Activated T-cell treated with anti-CD3 and anti-CD28 coated beads, Interleukin-2, amount 50 U/mL, for 24 hours (primary cell): ENCODE data around the gene RAD51B.

Source experiments
- DNase-seq: peaks from one replicate; pipeline ENCODE4 v3.0.0-alpha.2; 2020
- H3K27ac Mint-ChIP-seq: 2 replicates; pipeline ENCODE4 v1.8.0; 2020; ENCODE audit warnings: mild to moderate bottlenecking, mixed read lengths
- H3K27me3 Mint-ChIP-seq: 2 replicates; pipeline ENCODE4 v1.8.0; 2020; ENCODE audit warnings: mixed read lengths
- H3K36me3 Mint-ChIP-seq: 2 replicates; pipeline ENCODE4 v1.8.0; 2020; ENCODE audit warnings: low read depth, mixed read lengths
- H3K4me1 Mint-ChIP-seq: 2 replicates; pipeline ENCODE4 v1.8.0; 2020; ENCODE audit warnings: low read depth, mixed read lengths
- H3K4me3 Mint-ChIP-seq: 2 replicates; pipeline ENCODE4 v1.8.0; 2020; ENCODE audit warnings: mild to moderate bottlenecking, moderate library complexity, mixed read lengths
- H3K9me3 Mint-ChIP-seq: 2 replicates; pipeline ENCODE4 v1.8.0; 2020; ENCODE audit warnings: mixed read lengths

The RAD51B gene

GRCh38 chr14:68684466-68685418 is 865.2 kb downstream of the RAD51B start:
- no peak for DNase-seq
- no peaks in the 10 kb centered on the region for H3K9me3 Mint-ChIP-seq
- H3K27me3 Mint-ChIP-seq: no peaks in the 10 kb centered on the region
- H3K4me3 Mint-ChIP-seq: peak overlapping the region; percentile 53
- no peaks in the 10 kb centered on the region for H3K36me3 Mint-ChIP-seq
- H3K4me1 Mint-ChIP-seq: peaks cover 70% of the 10 kb centered on the region
- peak overlapping the region; percentile 93 for H3K27ac Mint-ChIP-seq

- no peaks in the 10 kb centered on the region for H3K36me3 Mint-ChIP-seq
- no peaks in the 10 kb centered on the region for H3K9me3 Mint-ChIP-seq
- H3K4me3 Mint-ChIP-seq: peak overlapping the region; percentile 53
- peak; percentile 81 for DNase-seq
- H3K27me3 Mint-ChIP-seq: no peaks in the 10 kb centered on the region
- peak overlapping the region; percentile 93 for H3K27ac Mint-ChIP-seq
- H3K4me1 Mint-ChIP-seq: peaks cover 69% of the 10 kb centered on the region
Observed at GRCh38 chr14:68685419-68686204, 866.0 kb downstream of the RAD51B start.

GRCh38 chr14:68686205-68686465 is 866.6 kb downstream of the RAD51B start:
- peaks cover 67% of the 10 kb centered on the region for H3K4me1 Mint-ChIP-seq
- H3K27ac Mint-ChIP-seq: peak overlapping the region; percentile 93
- H3K9me3 Mint-ChIP-seq: no peaks in the 10 kb centered on the region
- DNase-seq: peak; percentile 38
- no peaks in the 10 kb centered on the region for H3K36me3 Mint-ChIP-seq
- H3K27me3 Mint-ChIP-seq: no peaks in the 10 kb centered on the region
- no peak overlapping the region for H3K4me3 Mint-ChIP-seq

- Mint-ChIP-seq H3K27me3 (no peaks in the 10 kb centered on the region), H3K27ac (no peak overlapping the region), H3K4me1 (peaks cover 61% of the 10 kb centered on the region), H3K36me3 (no peaks in the 10 kb centered on the region), H3K9me3 (no peaks in the 10 kb centered on the region), H3K4me3 (no peak overlapping the region)
- no peak for DNase-seq
Observed at GRCh38 chr14:68686724-68687123, 867.1 kb downstream of the RAD51B start.

GRCh38 chr14:68687746-68688145 is 868.2 kb downstream of the RAD51B start:
- no peak overlapping the region for H3K27ac Mint-ChIP-seq
- no peak overlapping the region for H3K4me3 Mint-ChIP-seq
- H3K9me3 Mint-ChIP-seq: no peaks in the 10 kb centered on the region
- no peak for DNase-seq
- H3K4me1 Mint-ChIP-seq: peaks cover 52% of the 10 kb centered on the region
- no peaks in the 10 kb centered on the region for H3K27me3 Mint-ChIP-seq
- no peaks in the 10 kb centered on the region for H3K36me3 Mint-ChIP-seq

GRCh38 chr14:68688872-68689371 is 869.3 kb downstream of the RAD51B start:
- Mint-ChIP-seq H3K4me3 (no peak overlapping the region), H3K27me3 (no peaks in the 10 kb centered on the region), H3K36me3 (no peaks in the 10 kb centered on the region), H3K27ac (no peak overlapping the region), H3K4me1 (peaks cover 46% of the 10 kb centered on the region), H3K9me3 (no peaks in the 10 kb centered on the region)
- peak; percentile 29 for DNase-seq

GRCh38 chr14:68689511-68689910 is 869.9 kb downstream of the RAD51B start:
- Mint-ChIP-seq H3K9me3 (no peaks in the 10 kb centered on the region), H3K4me3 (no peak overlapping the region), H3K4me1 (peaks cover 43% of the 10 kb centered on the region), H3K36me3 (no peaks in the 10 kb centered on the region), H3K27ac (no peak overlapping the region), H3K27me3 (no peaks in the 10 kb centered on the region)
- no peak for DNase-seq

- peaks cover 43% of the 10 kb centered on the region for H3K4me1 Mint-ChIP-seq
- H3K9me3 Mint-ChIP-seq: no peaks in the 10 kb centered on the region
- no peaks in the 10 kb centered on the region for H3K27me3 Mint-ChIP-seq
- no peak overlapping the region for H3K27ac Mint-ChIP-seq
- H3K36me3 Mint-ChIP-seq: no peaks in the 10 kb centered on the region
- peak; percentile 28 for DNase-seq
- no peak overlapping the region for H3K4me3 Mint-ChIP-seq
Observed at GRCh38 chr14:68690089-68690958, 870.7 kb downstream of the RAD51B start.

- Mint-ChIP-seq H3K27me3 (no peaks in the 10 kb centered on the region), H3K4me1 (peaks cover 43% of the 10 kb centered on the region), H3K4me3 (no peak overlapping the region), H3K9me3 (no peaks in the 10 kb centered on the region), H3K36me3 (no peaks in the 10 kb centered on the region), H3K27ac (no peak overlapping the region)
- no peak for DNase-seq
Observed at GRCh38 chr14:68691031-68691791, 871.6 kb downstream of the RAD51B start.

- H3K27me3 Mint-ChIP-seq: no peaks in the 10 kb centered on the region
- DNase-seq: peak; percentile 24
- no peaks in the 10 kb centered on the region for H3K9me3 Mint-ChIP-seq
- no peaks in the 10 kb centered on the region for H3K36me3 Mint-ChIP-seq
- H3K4me1 Mint-ChIP-seq: peaks cover 37% of the 10 kb centered on the region
- no peak overlapping the region for H3K27ac Mint-ChIP-seq
- no peak overlapping the region for H3K4me3 Mint-ChIP-seq
Observed at GRCh38 chr14:68691792-68692118, 872.2 kb downstream of the RAD51B start.

- Mint-ChIP-seq H3K4me3 (no peak overlapping the region), H3K4me1 (peaks cover 34% of the 10 kb centered on the region), H3K36me3 (no peaks in the 10 kb centered on the region), H3K9me3 (no peaks in the 10 kb centered on the region), H3K27ac (peak overlapping the region; percentile 15), H3K27me3 (no peaks in the 10 kb centered on the region)
- peak; percentile 22 for DNase-seq
Observed at GRCh38 chr14:68692216-68692615, 872.6 kb downstream of the RAD51B start.

- Mint-ChIP-seq H3K4me1 (peaks cover 31% of the 10 kb centered on the region), H3K4me3 (no peak overlapping the region), H3K27ac (no peak overlapping the region), H3K36me3 (no peaks in the 10 kb centered on the region), H3K9me3 (no peaks in the 10 kb centered on the region), H3K27me3 (no peaks in the 10 kb centered on the region)
- peak; percentile 28 for DNase-seq
Observed at GRCh38 chr14:68692916-68693771, 873.6 kb downstream of the RAD51B start.

GRCh38 chr14:68693926-68694325 is 874.3 kb downstream of the RAD51B start:
- Mint-ChIP-seq H3K4me3 (no peak overlapping the region), H3K27me3 (no peaks in the 10 kb centered on the region), H3K27ac (no peak overlapping the region), H3K4me1 (peaks cover 31% of the 10 kb centered on the region), H3K9me3 (no peaks in the 10 kb centered on the region), H3K36me3 (no peaks in the 10 kb centered on the region)
- peak; percentile 27 for DNase-seq
